Measurements from ENCODE around the gene TESPA1. TPM values are rescaled to one million over a fixed set of nuclear protein-coding genes. Genes with fewer than 3 reads are reported as not detected.

Gene TESPA1
- total and polyA plus RNA-seq, 2 experiments from 2014 or later, result not detected

DNA sequence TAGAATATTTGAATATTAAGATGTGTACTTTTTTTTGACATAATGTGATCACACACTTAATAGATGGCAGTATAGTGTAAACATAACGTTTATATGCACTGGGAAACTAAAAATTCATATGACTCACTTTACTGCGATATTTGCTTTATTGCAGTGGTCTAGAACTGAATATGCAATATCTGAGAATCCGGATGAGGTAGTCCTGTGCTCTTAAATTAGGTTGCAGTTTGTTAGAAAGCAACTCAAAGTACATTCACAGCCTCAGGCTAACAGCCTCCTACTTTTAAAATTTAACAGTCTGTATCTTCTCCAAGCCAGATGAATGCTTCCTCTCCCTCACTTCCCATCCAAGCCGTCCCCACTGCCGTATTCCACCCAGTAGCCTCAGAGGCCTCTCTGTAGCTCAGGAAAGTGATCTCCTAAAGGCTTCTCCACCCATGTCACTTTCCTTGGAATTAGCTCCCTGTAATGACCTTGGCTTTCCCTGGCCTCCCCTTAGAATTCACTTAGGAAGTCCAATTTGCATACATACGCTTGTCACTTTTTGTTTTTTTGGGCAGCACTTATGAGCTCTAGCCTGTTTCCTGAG, 43.7 kb downstream of the TESPA1 start:
- Histone ChIP-seq H3K4me3 (no peak overlapping the region), H2AFZ (no peak overlapping the region), H4K20me1 (ENCODE audit: insufficient read depth, poor library complexity, severe bottlenecking) (no peaks in the 10 kb centered on the region), H3K27me3 (no peaks in the 10 kb centered on the region), H3K79me2 (no peaks in the 10 kb centered on the region), H3K9me3 (ENCODE audit: low read depth) (no peaks in the 10 kb centered on the region), H3K36me3 (replicated peaks; ENCODE audit: insufficient read depth, low read depth) (no peaks in the 10 kb centered on the region), H3K9me2 (replicated peaks; ENCODE audit: insufficient read depth) (no peaks in the 10 kb centered on the region), H3K27ac (no peak overlapping the region), H3K4me1 (ENCODE audit: insufficient read depth) (no peaks in the 10 kb centered on the region), H3K4me2 (no peak overlapping the region)
- TF ChIP-seq EZH2phosphoT487 (IDR thresholded peaks at IDR 0.05; ENCODE audit: low read depth, severe bottlenecking, unreplicated experiment), result no peak
- TF ChIP-seq, protein P1, sequence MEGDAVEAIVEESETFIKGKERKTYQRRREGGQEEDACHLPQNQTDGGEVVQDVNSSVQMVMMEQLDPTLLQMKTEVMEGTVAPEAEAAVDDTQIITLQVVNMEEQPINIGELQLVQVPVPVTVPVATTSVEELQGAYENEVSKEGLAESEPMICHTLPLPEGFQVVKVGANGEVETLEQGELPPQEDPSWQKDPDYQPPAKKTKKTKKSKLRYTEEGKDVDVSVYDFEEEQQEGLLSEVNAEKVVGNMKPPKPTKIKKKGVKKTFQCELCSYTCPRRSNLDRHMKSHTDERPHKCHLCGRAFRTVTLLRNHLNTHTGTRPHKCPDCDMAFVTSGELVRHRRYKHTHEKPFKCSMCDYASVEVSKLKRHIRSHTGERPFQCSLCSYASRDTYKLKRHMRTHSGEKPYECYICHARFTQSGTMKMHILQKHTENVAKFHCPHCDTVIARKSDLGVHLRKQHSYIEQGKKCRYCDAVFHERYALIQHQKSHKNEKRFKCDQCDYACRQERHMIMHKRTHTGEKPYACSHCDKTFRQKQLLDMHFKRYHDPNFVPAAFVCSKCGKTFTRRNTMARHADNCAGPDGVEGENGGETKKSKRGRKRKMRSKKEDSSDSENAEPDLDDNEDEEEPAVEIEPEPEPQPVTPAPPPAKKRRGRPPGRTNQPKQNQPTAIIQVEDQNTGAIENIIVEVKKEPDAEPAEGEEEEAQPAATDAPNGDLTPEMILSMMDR (IDR thresholded peaks at IDR 0.05; ENCODE audit: poor library complexity), result no peak
- no peak for TF ChIP-seq EZH2 (IDR thresholded peaks at IDR 0.05; ENCODE audit: borderline replicate concordance)
- no peak for DNase-seq (ENCODE audit: low spot score)
- WGBS (ENCODE audit: low lambda C conversion rate, missing lambda C conversion rate), result 78% methylated on average over 6 of the region's 6 CpGs

- Histone ChIP-seq H3K4me3 (no peak overlapping the region), H2AFZ (no peak overlapping the region), H3K27me3 (no peaks in the 10 kb centered on the region), H4K20me1 (ENCODE audit: insufficient read depth, poor library complexity, severe bottlenecking) (no peaks in the 10 kb centered on the region), H3K4me2 (no peak overlapping the region), H3K36me3 (replicated peaks; ENCODE audit: insufficient read depth, low read depth) (no peaks in the 10 kb centered on the region), H3K9me3 (ENCODE audit: low read depth) (no peaks in the 10 kb centered on the region), H3K79me2 (no peaks in the 10 kb centered on the region), H3K4me1 (ENCODE audit: insufficient read depth) (no peaks in the 10 kb centered on the region), H3K27ac (no peak overlapping the region), H3K9me2 (replicated peaks; ENCODE audit: insufficient read depth) (no peaks in the 10 kb centered on the region)
- TF ChIP-seq EZH2phosphoT487 (IDR thresholded peaks at IDR 0.05; ENCODE audit: low read depth, severe bottlenecking, unreplicated experiment), result no peak
- TF ChIP-seq, protein P1 (IDR thresholded peaks at IDR 0.05; ENCODE audit: poor library complexity), result no peak
- TF ChIP-seq EZH2 (IDR thresholded peaks at IDR 0.05; ENCODE audit: borderline replicate concordance), result no peak
- WGBS (ENCODE audit: low lambda C conversion rate, missing lambda C conversion rate), result 71% methylated on average over 2 of the region's 2 CpGs
- DNase-seq (ENCODE audit: low spot score), result no peak
Measured at GRCh38 chr12:54937929-54938328, 46.6 kb downstream of the TESPA1 start.

GRCh38 chr12:54937376-54937775, 47.2 kb downstream of the TESPA1 start:
- Histone ChIP-seq H3K9me2 (replicated peaks; ENCODE audit: insufficient read depth) (no peaks in the 10 kb centered on the region), H3K27me3 (no peaks in the 10 kb centered on the region), H2AFZ (no peak overlapping the region), H3K4me1 (ENCODE audit: insufficient read depth) (no peaks in the 10 kb centered on the region), H3K27ac (no peak overlapping the region), H3K9me3 (ENCODE audit: low read depth) (no peaks in the 10 kb centered on the region), H3K4me2 (no peak overlapping the region), H3K36me3 (replicated peaks; ENCODE audit: insufficient read depth, low read depth) (no peaks in the 10 kb centered on the region), H4K20me1 (ENCODE audit: insufficient read depth, poor library complexity, severe bottlenecking) (no peaks in the 10 kb centered on the region), H3K79me2 (no peaks in the 10 kb centered on the region), H3K4me3 (no peak overlapping the region)
- TF ChIP-seq, protein P1 (IDR thresholded peaks at IDR 0.05; ENCODE audit: poor library complexity), result no peak
- no peak for DNase-seq (ENCODE audit: low spot score)

DNA sequence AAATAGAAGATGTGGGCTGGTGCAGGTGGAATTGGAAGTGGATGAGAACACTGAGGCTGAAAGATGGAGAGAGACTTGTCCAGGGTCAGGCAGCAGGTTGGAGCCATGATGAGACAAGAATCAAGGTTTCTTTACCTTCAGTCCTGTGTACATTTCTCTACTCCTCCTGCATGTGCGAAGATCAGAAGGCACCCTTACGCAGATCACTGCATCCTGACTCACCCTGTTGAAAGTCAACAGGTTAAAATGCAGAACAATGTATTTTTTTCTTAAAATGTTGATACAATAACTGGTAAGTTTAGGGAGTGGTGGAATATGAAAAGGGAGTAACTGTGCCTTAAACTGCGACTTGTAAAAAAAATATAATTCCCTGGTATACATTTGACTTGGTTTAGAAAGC, 47.8 kb downstream of the TESPA1 start:
- WGBS (ENCODE audit: low lambda C conversion rate, missing lambda C conversion rate), result 87% methylated on average over 3 of the region's 3 CpGs
- no peak overlapping the region for H3K4me2 ChIP-seq
- no peak for DNase-seq (ENCODE audit: low spot score)

More for the DNA sequence above, 47.8 kb downstream of the TESPA1 start:
- H3K27ac ChIP-seq, result no peak overlapping the region
- H3K9me2 ChIP-seq (replicated peaks; ENCODE audit: insufficient read depth), result no peaks in the 10 kb centered on the region
- H3K4me3 ChIP-seq, result no peak overlapping the region
- no peaks in the 10 kb centered on the region for H3K9me3 ChIP-seq (ENCODE audit: low read depth)
- no peaks in the 10 kb centered on the region for H3K4me1 ChIP-seq (ENCODE audit: insufficient read depth)
- TF ChIP-seq EZH2phosphoT487 (IDR thresholded peaks at IDR 0.05; ENCODE audit: low read depth, severe bottlenecking, unreplicated experiment) (no peak), EZH2 (IDR thresholded peaks at IDR 0.05; ENCODE audit: borderline replicate concordance) (no peak)
- TF ChIP-seq, protein P1 (IDR thresholded peaks at IDR 0.05; ENCODE audit: poor library complexity), result no peak
- no peaks in the 10 kb centered on the region for H3K36me3 ChIP-seq (replicated peaks; ENCODE audit: insufficient read depth, low read depth)
- H3K79me2 ChIP-seq, result no peaks in the 10 kb centered on the region
- no peaks in the 10 kb centered on the region for H3K27me3 ChIP-seq
- H4K20me1 ChIP-seq (ENCODE audit: insufficient read depth, poor library complexity, severe bottlenecking), result no peaks in the 10 kb centered on the region
- no peak overlapping the region for H2AFZ ChIP-seq

Data from hepatocyte (in vitro differentiated cells).